ENCODE results near the gene ANKS4B. TPM values are rescaled to one million over a fixed set of nuclear protein-coding genes. Genes with fewer than 3 reads are reported as not detected.
A peak's percentile ranks its signal among the peaks of the same experiment; 100 is the strongest.
"Not testable (repeated sequence)": the region's sequence is repeated elsewhere in the genome, so short reads cannot be mapped to it uniquely, and the experiment has no call there.

Gene ANKS4B
- total RNA-seq, 1 donor from 2014 or later = not detected

GRCh38 chr16:21284414-21284813 lies 50.9 kb downstream of the ANKS4B start:
- no peak overlapping the region for H3K27ac Mint-ChIP-seq (ENCODE audit: unreplicated experiment)
- DNase-seq (ENCODE audit: low spot score) = no peak
- H3K4me3 Mint-ChIP-seq (ENCODE audit: unreplicated experiment) = peak overlapping the region; percentile 79
- H3K27me3 Mint-ChIP-seq (ENCODE audit: unreplicated experiment) = no peaks in the 10 kb centered on the region
- H3K9me3 Mint-ChIP-seq (ENCODE audit: unreplicated experiment) = peaks cover 6% of the 10 kb centered on the region
- no peaks in the 10 kb centered on the region for H3K36me3 Mint-ChIP-seq (ENCODE audit: low read depth, unreplicated experiment)
- TF ChIP-seq, protein P1, sequence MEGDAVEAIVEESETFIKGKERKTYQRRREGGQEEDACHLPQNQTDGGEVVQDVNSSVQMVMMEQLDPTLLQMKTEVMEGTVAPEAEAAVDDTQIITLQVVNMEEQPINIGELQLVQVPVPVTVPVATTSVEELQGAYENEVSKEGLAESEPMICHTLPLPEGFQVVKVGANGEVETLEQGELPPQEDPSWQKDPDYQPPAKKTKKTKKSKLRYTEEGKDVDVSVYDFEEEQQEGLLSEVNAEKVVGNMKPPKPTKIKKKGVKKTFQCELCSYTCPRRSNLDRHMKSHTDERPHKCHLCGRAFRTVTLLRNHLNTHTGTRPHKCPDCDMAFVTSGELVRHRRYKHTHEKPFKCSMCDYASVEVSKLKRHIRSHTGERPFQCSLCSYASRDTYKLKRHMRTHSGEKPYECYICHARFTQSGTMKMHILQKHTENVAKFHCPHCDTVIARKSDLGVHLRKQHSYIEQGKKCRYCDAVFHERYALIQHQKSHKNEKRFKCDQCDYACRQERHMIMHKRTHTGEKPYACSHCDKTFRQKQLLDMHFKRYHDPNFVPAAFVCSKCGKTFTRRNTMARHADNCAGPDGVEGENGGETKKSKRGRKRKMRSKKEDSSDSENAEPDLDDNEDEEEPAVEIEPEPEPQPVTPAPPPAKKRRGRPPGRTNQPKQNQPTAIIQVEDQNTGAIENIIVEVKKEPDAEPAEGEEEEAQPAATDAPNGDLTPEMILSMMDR (IDR thresholded peaks at IDR 0.05; ENCODE audit: unreplicated experiment) = no peak
- H3K4me1 Mint-ChIP-seq (ENCODE audit: unreplicated experiment) = peaks cover 4% of the 10 kb centered on the region

DNA sequence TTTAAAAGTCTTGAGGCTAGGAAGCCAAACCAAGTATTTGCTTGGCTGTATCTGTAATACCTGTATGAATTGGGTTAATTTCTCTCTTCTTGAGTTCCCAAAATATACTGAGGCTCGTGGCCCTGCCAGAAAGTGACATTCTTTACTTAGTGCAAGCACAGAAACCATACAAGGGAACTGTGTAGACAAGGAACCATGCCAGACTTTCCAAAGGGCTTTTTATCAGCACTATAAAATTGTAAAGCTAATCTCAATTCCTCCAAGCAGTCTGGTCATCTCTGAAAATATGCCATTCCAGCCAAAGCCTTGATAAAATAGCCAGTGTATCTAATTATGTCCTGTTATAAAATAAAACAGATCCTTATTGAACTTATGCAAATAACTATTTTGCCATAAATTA lies 51.8 kb downstream of the ANKS4B start:
- no peaks in the 10 kb centered on the region for H3K36me3 Mint-ChIP-seq (ENCODE audit: low read depth, unreplicated experiment)
- no peak for DNase-seq (ENCODE audit: low spot score)
- H3K9me3 Mint-ChIP-seq (ENCODE audit: unreplicated experiment) = peaks cover 6% of the 10 kb centered on the region
- no peaks in the 10 kb centered on the region for H3K27me3 Mint-ChIP-seq (ENCODE audit: unreplicated experiment)
- no peak overlapping the region for H3K4me3 Mint-ChIP-seq (ENCODE audit: unreplicated experiment)
- TF ChIP-seq, protein P1 (IDR thresholded peaks at IDR 0.05; ENCODE audit: unreplicated experiment) = no peak
- H3K4me1 Mint-ChIP-seq (ENCODE audit: unreplicated experiment) = peaks cover 4% of the 10 kb centered on the region
- H3K27ac Mint-ChIP-seq (ENCODE audit: unreplicated experiment) = no peak overlapping the region

DNA sequence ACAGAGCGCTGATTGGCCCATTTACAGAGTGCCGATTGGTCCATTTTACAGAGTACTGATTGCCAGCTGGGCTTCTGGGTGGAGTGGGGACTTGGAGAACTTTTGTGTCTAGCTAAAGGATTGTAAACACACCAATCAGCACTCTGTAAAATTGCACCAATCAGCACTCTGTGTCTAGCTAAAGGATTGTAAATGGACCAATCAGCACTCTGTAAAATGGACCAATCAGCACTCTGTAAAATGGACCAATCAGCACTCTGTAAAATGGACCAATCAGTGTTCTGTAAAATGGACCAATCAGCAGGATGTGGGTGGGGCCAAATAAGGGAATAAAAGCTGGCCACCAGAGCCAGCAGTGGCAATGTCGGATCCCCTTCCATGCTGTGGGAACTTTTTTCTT lies 56.3 kb downstream of the ANKS4B start:
- not testable (repeated sequence) for DNase-seq (ENCODE audit: low spot score); H3K27ac Mint-ChIP-seq (ENCODE audit: unreplicated experiment); H3K36me3 Mint-ChIP-seq (ENCODE audit: low read depth, unreplicated experiment); H3K4me3 Mint-ChIP-seq (ENCODE audit: unreplicated experiment); H3K27me3 Mint-ChIP-seq (ENCODE audit: unreplicated experiment); H3K9me3 Mint-ChIP-seq (ENCODE audit: unreplicated experiment); H3K4me1 Mint-ChIP-seq (ENCODE audit: unreplicated experiment)

DNA sequence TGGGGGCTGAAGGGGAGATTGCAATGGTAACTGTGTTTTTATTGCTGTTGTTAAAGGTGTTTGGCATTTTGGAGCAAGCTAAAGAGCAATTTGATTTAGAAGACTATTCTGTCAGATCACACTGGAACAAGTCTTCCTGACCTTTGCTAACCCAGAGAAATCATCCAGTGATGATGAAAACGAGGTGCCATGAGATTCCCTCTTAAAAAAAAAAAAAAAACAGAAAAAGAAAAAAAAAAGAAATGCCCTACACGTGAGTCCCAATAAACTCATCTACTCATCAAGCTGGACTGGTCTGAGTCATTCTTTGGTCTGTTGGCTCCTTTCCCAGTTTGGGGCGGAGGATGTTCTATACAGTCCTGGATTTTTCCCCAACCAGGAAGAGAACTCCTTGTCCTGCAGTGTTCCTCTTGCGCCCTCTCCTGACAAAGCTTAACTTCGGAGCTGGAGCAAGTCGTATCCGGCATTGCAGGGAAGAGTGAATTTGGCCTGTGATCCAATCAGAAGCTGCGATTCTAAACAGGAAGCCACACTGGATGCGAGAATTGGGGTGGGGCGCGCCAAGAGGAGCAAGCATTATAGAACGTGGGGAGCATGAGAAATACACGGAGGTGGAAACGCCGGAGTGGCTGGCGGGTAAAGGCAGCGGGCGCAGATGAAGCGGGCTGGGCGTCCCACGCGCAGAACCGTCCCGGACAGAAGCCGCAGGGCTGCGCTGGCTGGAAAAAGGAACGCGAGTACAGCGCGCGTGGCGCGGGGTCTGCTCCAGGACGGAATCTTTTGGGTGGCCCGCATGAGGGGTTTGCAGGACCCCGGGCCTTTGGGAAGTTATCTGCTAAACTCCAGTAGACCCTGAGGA lies 67.0 kb downstream of the ANKS4B start:
- Mint-ChIP-seq H3K27ac (ENCODE audit: unreplicated experiment) (no peak overlapping the region), H3K9me3 (ENCODE audit: unreplicated experiment) (no peaks in the 10 kb centered on the region), H3K4me3 (ENCODE audit: unreplicated experiment) (peak overlapping the region; percentile 94), H3K36me3 (ENCODE audit: low read depth, unreplicated experiment) (no peaks in the 10 kb centered on the region), H3K4me1 (ENCODE audit: unreplicated experiment) (peaks cover 14% of the 10 kb centered on the region), H3K27me3 (ENCODE audit: unreplicated experiment) (no peaks in the 10 kb centered on the region)
- peak; percentile 85 for DNase-seq (ENCODE audit: low spot score)
- TF ChIP-seq, protein P1 (IDR thresholded peaks at IDR 0.05; ENCODE audit: unreplicated experiment) = no peak

GRCh38 chr16:21301168-21301894 lies 67.8 kb downstream of the ANKS4B start:
- peaks cover 14% of the 10 kb centered on the region for H3K4me1 Mint-ChIP-seq (ENCODE audit: unreplicated experiment)
- peak; percentile 68 for DNase-seq (ENCODE audit: low spot score)
- H3K9me3 Mint-ChIP-seq (ENCODE audit: unreplicated experiment) = no peaks in the 10 kb centered on the region
- H3K27ac Mint-ChIP-seq (ENCODE audit: unreplicated experiment) = no peak overlapping the region
- no peaks in the 10 kb centered on the region for H3K36me3 Mint-ChIP-seq (ENCODE audit: low read depth, unreplicated experiment)
- TF ChIP-seq, protein P1 (IDR thresholded peaks at IDR 0.05; ENCODE audit: unreplicated experiment) = no peak
- H3K4me3 Mint-ChIP-seq (ENCODE audit: unreplicated experiment) = peak overlapping the region; percentile 94
- no peaks in the 10 kb centered on the region for H3K27me3 Mint-ChIP-seq (ENCODE audit: unreplicated experiment)

Data from endothelial cell (in vitro differentiated cells).